GM23338 (cell line): Measurements from ENCODE around the gene RPUSD3. TPM values are rescaled to one million over a fixed set of nuclear protein-coding genes. Genes with fewer than 3 reads are reported as not detected.

Experiments used
- ATAC-seq: fragments of 200-7000 bp; cut with Tn5 transposase; 3 replicates; pipeline ENCODE4 v1.9.1; 2020
- DNase-seq: peaks from one replicate; pipeline ENCODE4 v3.0.0-alpha.2; 2015; ENCODE audit warnings: low spot score
- H2AFZ ChIP-seq: fragments of 200-600 bp; sonication (generic); 2 replicates; pipeline ENCODE4 v1.8.0; 2016; ENCODE audit warnings: antibody characterized with exemption, mild to moderate bottlenecking, moderate library complexity
- H3F3A ChIP-seq: fragments of 200-600 bp; sonication (generic); replicated peaks from 2 replicates; pipeline ENCODE4 v1.8.0; 2017; ENCODE audit warnings: antibody characterized with exemption, mixed run types, low read depth
- H3K27ac ChIP-seq: fragments of 200-600 bp; sonication (generic); 2 replicates; pipeline ENCODE4 v1.6.1; 2016; ENCODE audit warnings: low read depth
- H3K27me3 ChIP-seq: fragments of 200-600 bp; sonication (generic); 2 replicates; pipeline ENCODE4 v1.8.0; 2016; ENCODE audit warnings: mild to moderate bottlenecking, mixed run types, moderate library complexity; ENCODE audit not compliant: insufficient read depth
- H3K36me3 ChIP-seq: fragments of 200-600 bp; sonication (generic); 2 replicates; pipeline ENCODE4 v1.8.0; 2016; ENCODE audit warnings: mild to moderate bottlenecking; ENCODE audit not compliant: insufficient read depth
- H3K4me1 ChIP-seq: fragments of 200-600 bp; sonication (generic); 2 replicates; pipeline ENCODE4 v1.8.0; 2016; ENCODE audit warnings: mild to moderate bottlenecking, moderate library complexity; ENCODE audit not compliant: insufficient read depth
- H3K4me2 ChIP-seq: fragments of 200-600 bp; sonication (generic); 2 replicates; pipeline ENCODE4 v1.7.1; 2017; ENCODE audit warnings: mixed run types
- H3K4me3 ChIP-seq: fragments of 200-600 bp; sonication (generic); 2 replicates; pipeline ENCODE4 v1.6.1; 2016; ENCODE audit warnings: mixed run types
- H3K79me2 ChIP-seq: fragments of 200-600 bp; sonication (generic); replicated peaks from 2 replicates; pipeline ENCODE4 v1.8.0; 2017; ENCODE audit warnings: mild to moderate bottlenecking; ENCODE audit not compliant: insufficient read depth
- H3K9me2 ChIP-seq: fragments of 200-600 bp; sonication (generic); 2 replicates; pipeline ENCODE4 v1.8.0; 2017; ENCODE audit not compliant: insufficient read depth
- H4K20me1 ChIP-seq: fragments of 200-600 bp; sonication (generic); replicated peaks from 2 replicates; pipeline ENCODE4 v1.8.0; 2017; ENCODE audit warnings: mild to moderate bottlenecking; ENCODE audit not compliant: insufficient read depth
- H3K27ac Mint-ChIP-seq: 2 replicates; pipeline ENCODE4 v1.8.0; 2020; ENCODE audit warnings: inconsistent platforms, mild to moderate bottlenecking, moderate library complexity, mixed read lengths
- H3K27me3 Mint-ChIP-seq: 3 replicates; pipeline ENCODE4 v1.8.0; 2022; ENCODE audit warnings: low read depth, mild to moderate bottlenecking, moderate library complexity, mixed read lengths, inconsistent platforms; ENCODE audit not compliant: insufficient read depth, poor library complexity
- H3K36me3 Mint-ChIP-seq: 3 replicates; pipeline ENCODE4 v1.8.0; 2021; ENCODE audit warnings: low read depth, mild to moderate bottlenecking, inconsistent platforms, moderate library complexity, mixed read lengths
- H3K4me1 Mint-ChIP-seq: 3 replicates; pipeline ENCODE4 v1.8.0; 2020; ENCODE audit warnings: mild to moderate bottlenecking, inconsistent platforms, mixed read lengths
- H3K4me3 Mint-ChIP-seq: 3 replicates; pipeline ENCODE4 v1.8.0; 2021; ENCODE audit warnings: moderate library complexity, mild to moderate bottlenecking, inconsistent platforms, mixed read lengths
- H3K9me3 Mint-ChIP-seq: 3 replicates; pipeline ENCODE4 v1.8.0; 2020; ENCODE audit warnings: moderate library complexity, mild to moderate bottlenecking, inconsistent platforms, mixed read lengths
- CREB1 ChIP-seq: fragments of 250-450 bp; sonication (Bioruptor Pico); IDR thresholded peaks from 2 replicates; pipeline ENCODE4 v1.5.0; 2020; ENCODE audit warnings: low read depth, mild to moderate bottlenecking, moderate library complexity
- ETS1 ChIP-seq: IDR thresholded peaks from 2 replicates; pipeline ENCODE4 v1.6.1; 2016; ENCODE audit warnings: antibody characterized with exemption
- EZH2 ChIP-seq: fragments of 200-600 bp; sonication (generic); IDR thresholded peaks from one replicate; pipeline ENCODE4 v1.8.0; 2017; ENCODE audit warnings: antibody characterized with exemption, mild to moderate bottlenecking, low read depth; ENCODE audit not compliant: unreplicated experiment
- JUNB ChIP-seq: IDR thresholded peaks from one replicate; pipeline ENCODE4 v1.6.1; 2016; ENCODE audit warnings: antibody characterized with exemption; ENCODE audit not compliant: unreplicated experiment
- NANOG ChIP-seq: IDR thresholded peaks from 2 replicates; pipeline ENCODE4 v1.6.1; 2016; ENCODE audit warnings: antibody characterized with exemption, borderline replicate concordance
- POLR2AphosphoS5 ChIP-seq: IDR thresholded peaks from 2 replicates; pipeline ENCODE4 v1.6.1; 2016; ENCODE audit warnings: antibody characterized with exemption, low read depth
- STAT1 ChIP-seq: IDR thresholded peaks from one replicate; pipeline ENCODE4 v1.6.1; 2016; ENCODE audit warnings: antibody characterized with exemption; ENCODE audit not compliant: unreplicated experiment
- ZNF114 ChIP-seq: fragments of 250-450 bp; sonication (Bioruptor Pico); IDR thresholded peaks from 2 replicates; pipeline ENCODE4 v1.5.0; 2020; ENCODE audit warnings: mild to moderate bottlenecking, moderate library complexity
- ZNF331 ChIP-seq: fragments of 250-450 bp; sonication (Bioruptor Pico); IDR thresholded peaks from 2 replicates; pipeline ENCODE4 v1.5.0; 2020; ENCODE audit warnings: low read depth, mild to moderate bottlenecking, moderate library complexity
- polyA plus RNA-seq: library from polyadenylated mRNA; unstranded; fragments of >200 nt; fragmentation: Nextera tagmentation; extraction: Ambion mirVana; gene quantifications from 2 replicates; pipeline ENCODE4 v1.2.1, GENCODE V29; 2016
- total RNA-seq: library from RNA; depleted of rRNA; stranded (reverse); fragments of >200 nt; shearing (Covaris generic); gene quantifications from 2 replicates; pipeline ENCODE4 v1.2.3, GENCODE V29; 2014
- TF ChIP-seq, protein P1 (sequence below): IDR thresholded peaks from one replicate; pipeline ENCODE4 v1.6.1; 2018; ENCODE audit warnings: antibody characterized with exemption; ENCODE audit not compliant: unreplicated experiment
- TF ChIP-seq, protein P2 (sequence below): fragments of 250-450 bp; sonication (Bioruptor Pico); IDR thresholded peaks from 2 replicates; pipeline ENCODE4 v1.5.0; 2020; ENCODE audit warnings: mild to moderate bottlenecking, moderate library complexity
- TF ChIP-seq, protein P3 (sequence below), 2 experiments: fragments of 200-600 bp in 1 of 2; sonication (generic) in 1 of 2; conservative IDR thresholded peaks; 2 replicates each; pipeline versions ENCODE4 v1.5.1 to v1.6.1; 2016 to 2017; ENCODE audit warnings: antibody characterized with exemption in 2 of 2, low read depth in 2 of 2, mild to moderate bottlenecking in 2 of 2, moderate library complexity in 1 of 2

Gene RPUSD3
- total and polyA plus RNA-seq, 2 experiments from 2014 or later, result 64.3 to 73.4 TPM

DNA sequence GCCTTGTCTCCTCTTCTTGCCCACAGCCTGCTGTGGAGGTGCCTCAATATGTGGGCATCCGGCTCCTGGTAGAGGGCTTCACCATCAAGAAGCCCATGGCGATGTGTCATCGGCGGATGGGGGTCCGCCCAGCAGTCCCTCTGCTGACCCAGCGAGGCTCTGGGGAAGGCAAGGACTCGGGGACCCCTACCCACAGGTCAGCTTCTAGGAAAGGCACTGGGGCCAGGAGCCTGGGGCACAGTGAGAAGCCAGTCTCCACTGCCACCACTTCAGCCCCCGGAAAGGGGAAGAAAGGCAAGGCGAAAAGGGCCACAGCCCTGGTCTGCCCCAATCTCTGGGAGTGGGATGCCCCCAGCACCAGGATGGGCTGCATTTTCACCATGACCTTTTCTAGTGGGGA is 10.7 kb downstream of the RPUSD3 start:
- DNase-seq, result no peak
- Histone ChIP-seq H3K4me2 (no peak overlapping the region), H3K4me1 (no peaks in the 10 kb centered on the region), H2AFZ (no peak overlapping the region), H4K20me1 (no peaks in the 10 kb centered on the region; the same call in 1 of the 2 replicates), H3K36me3 (no peaks in the 10 kb centered on the region), H3K9me2 (no peaks in the 10 kb centered on the region), H3F3A (no peaks in the 10 kb centered on the region), H3K27me3 (no peaks in the 10 kb centered on the region), H3K4me3 (no peak overlapping the region), H3K79me2 (no peaks in the 10 kb centered on the region), H3K27ac (no peak overlapping the region)
- no peak for TF ChIP-seq POLR2AphosphoS5
- TF ChIP-seq CREB1, result no peak
- no peak for TF ChIP-seq EZH2
- TF ChIP-seq NANOG, result no peak
- no peak for TF ChIP-seq STAT1
- TF ChIP-seq, protein P1, sequence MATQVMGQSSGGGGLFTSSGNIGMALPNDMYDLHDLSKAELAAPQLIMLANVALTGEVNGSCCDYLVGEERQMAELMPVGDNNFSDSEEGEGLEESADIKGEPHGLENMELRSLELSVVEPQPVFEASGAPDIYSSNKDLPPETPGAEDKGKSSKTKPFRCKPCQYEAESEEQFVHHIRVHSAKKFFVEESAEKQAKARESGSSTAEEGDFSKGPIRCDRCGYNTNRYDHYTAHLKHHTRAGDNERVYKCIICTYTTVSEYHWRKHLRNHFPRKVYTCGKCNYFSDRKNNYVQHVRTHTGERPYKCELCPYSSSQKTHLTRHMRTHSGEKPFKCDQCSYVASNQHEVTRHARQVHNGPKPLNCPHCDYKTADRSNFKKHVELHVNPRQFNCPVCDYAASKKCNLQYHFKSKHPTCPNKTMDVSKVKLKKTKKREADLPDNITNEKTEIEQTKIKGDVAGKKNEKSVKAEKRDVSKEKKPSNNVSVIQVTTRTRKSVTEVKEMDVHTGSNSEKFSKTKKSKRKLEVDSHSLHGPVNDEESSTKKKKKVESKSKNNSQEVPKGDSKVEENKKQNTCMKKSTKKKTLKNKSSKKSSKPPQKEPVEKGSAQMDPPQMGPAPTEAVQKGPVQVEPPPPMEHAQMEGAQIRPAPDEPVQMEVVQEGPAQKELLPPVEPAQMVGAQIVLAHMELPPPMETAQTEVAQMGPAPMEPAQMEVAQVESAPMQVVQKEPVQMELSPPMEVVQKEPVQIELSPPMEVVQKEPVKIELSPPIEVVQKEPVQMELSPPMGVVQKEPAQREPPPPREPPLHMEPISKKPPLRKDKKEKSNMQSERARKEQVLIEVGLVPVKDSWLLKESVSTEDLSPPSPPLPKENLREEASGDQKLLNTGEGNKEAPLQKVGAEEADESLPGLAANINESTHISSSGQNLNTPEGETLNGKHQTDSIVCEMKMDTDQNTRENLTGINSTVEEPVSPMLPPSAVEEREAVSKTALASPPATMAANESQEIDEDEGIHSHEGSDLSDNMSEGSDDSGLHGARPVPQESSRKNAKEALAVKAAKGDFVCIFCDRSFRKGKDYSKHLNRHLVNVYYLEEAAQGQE, result no peak
- TF ChIP-seq ETS1, result no peak
- no peak for TF ChIP-seq JUNB
- TF ChIP-seq, protein P2, sequence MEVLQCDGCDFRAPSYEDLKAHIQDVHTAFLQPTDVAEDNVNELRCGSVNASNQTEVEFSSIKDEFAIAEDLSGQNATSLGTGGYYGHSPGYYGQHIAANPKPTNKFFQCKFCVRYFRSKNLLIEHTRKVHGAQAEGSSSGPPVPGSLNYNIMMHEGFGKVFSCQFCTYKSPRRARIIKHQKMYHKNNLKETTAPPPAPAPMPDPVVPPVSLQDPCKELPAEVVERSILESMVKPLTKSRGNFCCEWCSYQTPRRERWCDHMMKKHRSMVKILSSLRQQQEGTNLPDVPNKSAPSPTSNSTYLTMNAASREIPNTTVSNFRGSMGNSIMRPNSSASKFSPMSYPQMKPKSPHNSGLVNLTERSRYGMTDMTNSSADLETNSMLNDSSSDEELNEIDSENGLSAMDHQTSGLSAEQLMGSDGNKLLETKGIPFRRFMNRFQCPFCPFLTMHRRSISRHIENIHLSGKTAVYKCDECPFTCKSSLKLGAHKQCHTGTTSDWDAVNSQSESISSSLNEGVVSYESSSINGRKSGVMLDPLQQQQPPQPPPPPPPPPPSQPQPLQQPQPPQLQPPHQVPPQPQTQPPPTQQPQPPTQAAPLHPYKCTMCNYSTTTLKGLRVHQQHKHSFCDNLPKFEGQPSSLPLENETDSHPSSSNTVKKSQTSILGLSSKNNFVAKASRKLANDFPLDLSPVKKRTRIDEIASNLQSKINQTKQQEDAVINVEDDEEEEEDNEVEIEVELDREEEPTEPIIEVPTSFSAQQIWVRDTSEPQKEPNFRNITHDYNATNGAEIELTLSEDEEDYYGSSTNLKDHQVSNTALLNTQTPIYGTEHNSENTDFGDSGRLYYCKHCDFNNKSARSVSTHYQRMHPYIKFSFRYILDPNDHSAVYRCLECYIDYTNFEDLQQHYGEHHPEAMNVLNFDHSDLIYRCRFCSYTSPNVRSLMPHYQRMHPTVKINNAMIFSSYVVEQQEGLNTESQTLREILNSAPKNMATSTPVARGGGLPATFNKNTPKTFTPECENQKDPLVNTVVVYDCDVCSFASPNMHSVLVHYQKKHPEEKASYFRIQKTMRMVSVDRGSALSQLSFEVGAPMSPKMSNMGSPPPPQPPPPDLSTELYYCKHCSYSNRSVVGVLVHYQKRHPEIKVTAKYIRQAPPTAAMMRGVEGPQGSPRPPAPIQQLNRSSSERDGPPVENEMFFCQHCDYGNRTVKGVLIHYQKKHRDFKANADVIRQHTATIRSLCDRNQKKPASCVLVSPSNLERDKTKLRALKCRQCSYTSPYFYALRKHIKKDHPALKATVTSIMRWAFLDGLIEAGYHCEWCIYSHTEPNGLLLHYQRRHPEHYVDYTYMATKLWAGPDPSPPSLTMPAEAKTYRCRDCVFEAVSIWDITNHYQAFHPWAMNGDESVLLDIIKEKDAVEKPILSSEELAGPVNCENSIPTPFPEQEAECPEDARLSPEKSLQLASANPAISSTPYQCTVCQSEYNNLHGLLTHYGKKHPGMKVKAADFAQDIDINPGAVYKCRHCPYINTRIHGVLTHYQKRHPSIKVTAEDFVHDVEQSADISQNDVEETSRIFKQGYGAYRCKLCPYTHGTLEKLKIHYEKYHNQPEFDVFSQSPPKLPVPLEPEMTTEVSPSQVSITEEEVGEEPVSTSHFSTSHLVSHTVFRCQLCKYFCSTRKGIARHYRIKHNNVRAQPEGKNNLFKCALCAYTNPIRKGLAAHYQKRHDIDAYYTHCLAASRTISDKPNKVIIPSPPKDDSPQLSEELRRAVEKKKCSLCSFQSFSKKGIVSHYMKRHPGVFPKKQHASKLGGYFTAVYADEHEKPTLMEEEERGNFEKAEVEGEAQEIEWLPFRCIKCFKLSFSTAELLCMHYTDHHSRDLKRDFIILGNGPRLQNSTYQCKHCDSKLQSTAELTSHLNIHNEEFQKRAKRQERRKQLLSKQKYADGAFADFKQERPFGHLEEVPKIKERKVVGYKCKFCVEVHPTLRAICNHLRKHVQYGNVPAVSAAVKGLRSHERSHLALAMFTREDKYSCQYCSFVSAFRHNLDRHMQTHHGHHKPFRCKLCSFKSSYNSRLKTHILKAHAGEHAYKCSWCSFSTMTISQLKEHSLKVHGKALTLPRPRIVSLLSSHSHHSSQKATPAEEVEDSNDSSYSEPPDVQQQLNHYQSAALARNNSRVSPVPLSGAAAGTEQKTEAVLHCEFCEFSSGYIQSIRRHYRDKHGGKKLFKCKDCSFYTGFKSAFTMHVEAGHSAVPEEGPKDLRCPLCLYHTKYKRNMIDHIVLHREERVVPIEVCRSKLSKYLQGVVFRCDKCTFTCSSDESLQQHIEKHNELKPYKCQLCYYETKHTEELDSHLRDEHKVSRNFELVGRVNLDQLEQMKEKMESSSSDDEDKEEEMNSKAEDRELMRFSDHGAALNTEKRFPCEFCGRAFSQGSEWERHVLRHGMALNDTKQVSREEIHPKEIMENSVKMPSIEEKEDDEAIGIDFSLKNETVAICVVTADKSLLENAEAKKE (CRISPR knock-in tag), result no peak
- TF ChIP-seq ZNF331 (CRISPR knock-in tag), result no peak
- TF ChIP-seq, protein P3, sequence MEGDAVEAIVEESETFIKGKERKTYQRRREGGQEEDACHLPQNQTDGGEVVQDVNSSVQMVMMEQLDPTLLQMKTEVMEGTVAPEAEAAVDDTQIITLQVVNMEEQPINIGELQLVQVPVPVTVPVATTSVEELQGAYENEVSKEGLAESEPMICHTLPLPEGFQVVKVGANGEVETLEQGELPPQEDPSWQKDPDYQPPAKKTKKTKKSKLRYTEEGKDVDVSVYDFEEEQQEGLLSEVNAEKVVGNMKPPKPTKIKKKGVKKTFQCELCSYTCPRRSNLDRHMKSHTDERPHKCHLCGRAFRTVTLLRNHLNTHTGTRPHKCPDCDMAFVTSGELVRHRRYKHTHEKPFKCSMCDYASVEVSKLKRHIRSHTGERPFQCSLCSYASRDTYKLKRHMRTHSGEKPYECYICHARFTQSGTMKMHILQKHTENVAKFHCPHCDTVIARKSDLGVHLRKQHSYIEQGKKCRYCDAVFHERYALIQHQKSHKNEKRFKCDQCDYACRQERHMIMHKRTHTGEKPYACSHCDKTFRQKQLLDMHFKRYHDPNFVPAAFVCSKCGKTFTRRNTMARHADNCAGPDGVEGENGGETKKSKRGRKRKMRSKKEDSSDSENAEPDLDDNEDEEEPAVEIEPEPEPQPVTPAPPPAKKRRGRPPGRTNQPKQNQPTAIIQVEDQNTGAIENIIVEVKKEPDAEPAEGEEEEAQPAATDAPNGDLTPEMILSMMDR (conservative IDR thresholded peaks at IDR 0.05; ENCODE audit: low read depth in 2 of 2), result no peak
- TF ChIP-seq ZNF114 (CRISPR knock-in tag), result no peak
- Mint-ChIP-seq H3K27ac (no peak overlapping the region), H3K4me3 (no peak overlapping the region), H3K27me3 (peaks cover 8% of the 10 kb centered on the region), H3K9me3 (no peaks in the 10 kb centered on the region), H3K4me1 (no peaks in the 10 kb centered on the region), H3K36me3 (peaks cover 7% of the 10 kb centered on the region)
- no peak for ATAC-seq
